UCSD-AML1 (cell line): ENCODE results near the gene EXTL1.

Experiments
- DNase-seq: peaks from one replicate; lab custom pipeline; 2025; ENCODE audit not compliant: unreplicated experiment; lab: John Stamatoyannopoulos, UW

EXTL1 gene

DNA sequence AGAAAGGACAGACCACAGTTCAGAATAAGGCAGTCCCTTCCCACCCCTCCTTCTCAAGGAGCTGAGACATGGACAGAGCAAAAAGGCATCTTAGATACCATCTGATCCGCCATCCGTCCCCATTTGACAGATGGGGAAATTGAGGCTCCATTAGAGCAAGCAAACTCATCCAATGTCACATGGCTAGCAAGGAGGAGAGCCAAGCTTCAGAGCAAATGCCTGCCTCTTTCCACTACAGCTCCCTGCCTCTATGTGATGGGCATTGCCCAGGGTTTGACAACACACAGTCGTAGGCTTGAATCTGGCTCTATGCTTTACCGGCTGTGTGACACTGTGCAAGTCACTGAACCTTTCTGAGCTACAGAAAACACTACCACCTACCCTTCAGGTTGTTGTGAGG is 20.4 kb downstream of the EXTL1 start:
- no peak for DNase-seq

DNA sequence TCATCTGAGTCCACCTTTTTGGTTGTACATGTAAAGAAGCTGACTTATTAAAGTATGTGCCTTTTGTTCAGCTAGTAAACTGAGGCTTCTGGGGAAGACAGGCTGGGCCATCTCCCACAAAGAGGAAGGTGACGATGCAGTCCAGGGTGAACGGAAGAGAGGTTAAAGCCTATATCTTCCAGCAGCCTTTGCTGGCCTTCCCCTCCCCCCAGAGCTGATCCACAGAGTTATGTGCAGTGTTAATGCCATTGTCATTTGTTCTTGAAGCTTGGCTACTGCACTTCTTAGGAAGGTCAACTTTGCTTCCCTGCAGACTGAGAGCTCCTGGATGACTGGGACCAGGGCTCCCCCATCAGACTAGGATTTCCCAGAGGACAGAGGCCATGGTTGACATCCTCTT is 22.2 kb downstream of the EXTL1 start:
- DNase-seq, result no peak

DNA sequence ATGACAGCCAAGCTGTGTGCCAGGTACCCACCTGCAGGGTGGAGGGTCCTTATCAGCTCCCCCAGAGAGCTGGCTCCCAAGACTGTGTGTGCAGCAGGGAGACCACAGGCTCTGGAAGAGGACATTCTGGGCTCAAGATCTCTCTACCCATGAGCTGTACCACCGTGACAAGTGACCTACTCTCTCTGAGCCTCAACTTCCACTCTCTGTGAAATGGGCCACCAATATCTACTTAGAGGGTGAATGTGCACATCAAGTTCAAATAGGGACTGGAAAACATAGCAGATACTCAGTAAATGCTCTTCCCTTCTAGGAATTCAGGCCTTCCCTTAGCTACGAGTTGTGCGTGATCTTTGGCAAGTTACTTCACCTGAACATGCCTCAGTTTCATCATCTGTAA is 22.8 kb downstream of the EXTL1 start:
- no peak for DNase-seq

- no peak for DNase-seq
Measured at GRCh38 chr1:26044971-26045721, 23.6 kb downstream of the EXTL1 start.

DNA sequence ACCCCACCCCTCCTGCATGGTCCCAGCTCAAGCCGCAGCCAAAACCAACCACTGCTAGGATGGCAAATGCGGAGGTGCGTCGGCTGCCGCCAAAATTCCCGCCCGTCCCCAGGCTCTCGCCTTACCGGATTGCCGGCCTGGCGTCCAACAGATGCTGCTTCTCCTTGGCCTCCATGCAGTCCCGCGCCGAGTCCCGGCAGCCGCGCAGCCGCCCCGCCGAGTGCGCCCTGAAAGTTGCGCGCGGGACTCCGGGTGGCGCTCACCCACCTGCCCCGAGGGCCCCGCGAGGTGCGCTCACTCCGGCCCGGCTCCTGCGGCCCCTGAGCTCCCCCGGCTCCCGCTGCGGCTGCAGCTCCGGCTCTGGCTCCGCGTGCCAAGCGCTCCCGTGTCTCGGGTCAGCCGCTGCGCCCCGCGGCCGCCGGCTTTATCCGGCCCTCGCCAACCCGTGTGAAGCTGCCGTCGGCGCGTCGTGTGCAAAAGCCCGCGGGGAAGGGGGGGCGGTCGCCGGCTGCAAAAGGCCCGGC is 24.2 kb downstream of the EXTL1 start, which contains the start of gene SLC30A2:
TSS of gene SLC30A2 (minus strand) at position 397 of the 524 bp plus-strand sequence. CDS start at position 175, 222 bp downstream.
- DNase-seq, result no peak

GRCh38 chr1:26046246-26047095 is 24.9 kb downstream of the EXTL1 start:
- DNase-seq, result no peak

- DNase-seq, result no peak
Measured at GRCh38 chr1:26047278-26047874, 25.8 kb downstream of the EXTL1 start.

GRCh38 chr1:26049531-26050247 is 28.1 kb downstream of the EXTL1 start:
- peak; percentile 29 for DNase-seq

DNA sequence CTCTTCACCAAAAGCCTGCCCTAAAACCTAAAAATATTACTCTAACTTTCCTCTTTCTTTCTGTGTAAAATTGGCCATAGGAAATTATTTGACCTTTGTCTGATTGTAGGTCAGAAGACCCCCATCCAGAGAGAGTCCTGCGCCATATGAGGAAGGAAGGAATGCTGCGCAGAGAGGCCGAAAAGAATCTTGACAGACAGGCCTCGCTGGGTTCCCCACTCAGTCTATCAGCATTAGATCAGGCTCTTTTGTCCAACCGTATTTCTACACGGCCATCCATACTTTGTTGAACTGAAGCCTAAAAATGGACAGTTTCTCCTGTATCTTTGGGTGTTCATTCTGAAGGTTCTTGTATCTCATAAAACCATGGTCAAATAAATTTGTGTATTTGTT is 28.7 kb downstream of the EXTL1 start:
- DNase-seq, result no peak

GRCh38 chr1:26053718-26054560 is 32.4 kb downstream of the EXTL1 start:
- peak; percentile 36 for DNase-seq

DNA sequence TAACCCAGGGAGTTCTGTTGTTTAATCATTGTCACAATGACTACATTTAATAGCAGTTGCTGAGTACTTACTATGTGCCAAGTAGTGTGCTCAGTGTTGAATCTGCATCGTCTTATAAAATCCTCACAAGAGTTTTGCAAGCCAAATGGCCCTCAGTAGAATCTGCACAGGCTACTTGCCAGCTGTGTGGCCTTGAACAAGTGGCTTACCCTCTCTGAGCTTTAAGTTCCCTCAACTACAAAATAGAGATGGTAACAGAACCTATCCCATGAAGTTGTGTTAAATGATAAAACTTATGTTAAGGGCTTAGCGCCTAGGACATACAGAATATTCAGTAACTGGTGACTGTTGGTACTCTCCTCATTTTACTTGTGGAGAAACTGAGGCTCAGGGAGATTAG is 33.5 kb downstream of the EXTL1 start:
- DNase-seq, result no peak

- DNase-seq, result no peak
Measured at GRCh38 chr1:26057189-26057588, 35.6 kb downstream of the EXTL1 start.

- no peak for DNase-seq
Measured at GRCh38 chr1:26058052-26058595, 36.5 kb downstream of the EXTL1 start.

DNA sequence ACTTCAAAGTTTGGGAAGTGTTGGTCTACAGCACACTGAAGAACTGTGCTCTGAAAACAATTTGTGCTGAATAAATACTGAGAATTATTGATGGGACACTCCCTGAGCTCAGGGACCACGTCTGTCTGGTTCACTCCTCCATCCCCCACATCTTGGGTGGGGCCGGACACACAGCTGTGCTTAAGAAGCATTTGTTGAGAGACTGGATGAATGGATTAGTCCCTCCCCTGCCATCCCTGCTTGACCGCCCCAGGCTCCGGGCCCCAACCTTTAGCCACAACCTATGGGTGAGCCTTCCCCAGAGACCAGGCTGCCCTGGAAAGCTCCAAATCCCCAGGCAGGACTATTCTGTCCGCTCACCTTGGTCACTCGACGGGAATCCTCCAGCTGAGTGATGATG is 38.3 kb downstream of the EXTL1 start:
- no peak for DNase-seq

GRCh38 chr1:26060832-26061574 is 39.4 kb downstream of the EXTL1 start:
- no peak for DNase-seq

- DNase-seq, result no peak
Measured at GRCh38 chr1:26064553-26064952, 43.0 kb downstream of the EXTL1 start.

GRCh38 chr1:26066160-26066559 is 44.6 kb downstream of the EXTL1 start:
- no peak for DNase-seq

DNA sequence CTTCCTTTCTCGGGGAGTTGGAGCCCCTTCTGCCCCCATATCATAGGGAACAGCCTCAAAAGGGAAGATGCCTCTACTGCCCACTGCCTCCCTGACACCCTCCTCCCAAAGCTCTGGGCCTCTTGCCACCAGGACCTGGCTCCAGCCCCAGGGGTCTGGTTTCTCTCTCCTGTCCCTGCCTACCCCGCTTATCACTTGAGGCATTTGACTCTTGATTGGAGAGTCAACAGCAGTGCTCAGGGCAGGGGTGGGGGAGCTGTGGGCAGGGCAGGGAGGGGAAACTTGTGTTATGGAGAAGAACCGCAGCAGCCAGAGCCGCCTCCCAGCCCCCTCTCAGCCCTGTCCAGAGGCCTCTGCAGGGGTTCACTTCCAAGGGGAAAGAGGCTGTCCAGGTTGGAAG is 45.3 kb downstream of the EXTL1 start:
- no peak for DNase-seq

DNA sequence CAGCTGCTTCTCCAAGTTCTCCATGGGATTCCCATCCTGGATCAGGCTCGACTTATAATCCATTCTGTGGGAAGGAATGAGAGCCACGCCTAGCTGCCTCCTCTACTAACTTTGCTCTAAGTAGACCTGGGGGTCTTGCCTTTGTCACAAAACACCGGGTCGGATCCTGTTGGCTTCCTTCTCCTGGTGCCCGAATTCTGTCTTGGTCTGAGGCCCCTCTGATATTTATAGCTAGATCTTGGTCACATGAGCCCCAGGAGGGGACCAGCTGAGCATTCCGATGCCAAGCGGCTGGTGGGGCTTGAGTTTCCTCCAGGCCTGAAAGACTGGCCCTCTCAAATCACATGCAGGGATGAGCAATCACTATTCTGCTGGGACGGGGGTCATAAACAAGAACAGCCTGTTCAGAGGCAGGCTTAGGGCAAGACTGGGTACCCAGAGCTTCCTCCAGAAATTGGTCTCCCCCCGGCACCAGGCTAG is 45.9 kb downstream of the EXTL1 start, which contains the start of gene TRIM63:
TSS of gene TRIM63 (minus strand) at position 199 of the 480 bp plus-strand sequence. CDS start at position 63, 136 bp downstream.
- DNase-seq, result no peak
